HCT116 (cell line): ENCODE measurements around the gene EHD3. TPM values are rescaled to one million over a fixed set of nuclear protein-coding genes. Genes with fewer than 3 reads are reported as not detected.

Experiments used
- ATAC-seq: fragments of 200-7000 bp; cut with Tn5 transposase; 2 replicates; pipeline ENCODE4 v1.9.1; 2020; ENCODE audit warnings: mild to moderate bottlenecking, moderate library complexity
- BruUV-seq: library from RNA; stranded (reverse); fragments of 400-500 nt; replicated peaks from 2 replicates; lab custom pipeline; 2021; lab: Mats Ljungman, UMichigan
- CTCF ChIA-PET: fragments of 300-600 bp; sonication (Branson Sonifier 250); formaldehyde crosslinking; loops from one replicate; lab custom pipeline; 2021; ENCODE audit warnings: antibody characterized with exemption; lab: Charles Lee
- POLR2A ChIA-PET: fragments of 300-600, 350-600 bp; sonication (Branson Sonifier 250); formaldehyde crosslinking; loops from one replicate; lab custom pipeline; 2021; ENCODE audit warnings: antibody characterized with exemption; lab: Charles Lee
- RAD21 ChIA-PET, 2 experiments: fragments of 300-600 bp; sonication (Branson Sonifier 250); formaldehyde crosslinking; loops; one replicate each; lab custom pipeline; 2023; ENCODE audit warnings: low total read pairs in 2 of 2; ENCODE audit not compliant: uncharacterized antibody in 2 of 2, unreplicated experiment in 2 of 2, low non-redundant PET in 1 of 2; lab: Charles Lee
- DNase-seq: peaks from one replicate; pipeline ENCODE4 v3.0.0-alpha.2; 2010; ENCODE audit warnings: low read depth, low spot score
- H2AFZ ChIP-seq: fragments of 200-600 bp; shearing (Covaris generic), sonication (generic); 2 replicates; pipeline ENCODE4 v1.6.1; 2017; ENCODE audit warnings: low read depth, mixed run types, mixed read lengths, antibody characterized with exemption, low read length; ENCODE audit not compliant: poor library complexity, severe bottlenecking
- H3K27ac ChIP-seq: 2 replicates; pipeline ENCODE4 v1.5.1; 2012; ENCODE audit warnings: low read depth, low read length
- H3K27me3 ChIP-seq: fragments of 200-600 bp; sonication (generic); 2 replicates; pipeline ENCODE4 v1.6.1; 2016; ENCODE audit warnings: mixed run types, low read length, mixed read lengths; ENCODE audit not compliant: insufficient read depth
- H3K36me3 ChIP-seq, 2 experiments: fragments of 200-500 bp in 1 of 2; fragments of 200-600 bp in 1 of 2; sonication (Bioruptor generic) in 1 of 2; sonication (generic) in 1 of 2; 2 replicates each; pipeline versions ENCODE4 v1.5.1 to v1.6.1; 2014 to 2016; ENCODE audit warnings: low read length in 2 of 2, inconsistent platforms in 1 of 2, mixed read lengths in 1 of 2, mixed run types in 1 of 2; ENCODE audit not compliant: insufficient read depth in 2 of 2, control insufficient read depth in 1 of 2
- H3K4me1 ChIP-seq, 2 experiments: fragments of 200-600 bp in 1 of 2; sonication (generic) in 1 of 2; 2 replicates each; pipeline versions ENCODE4 v1.5.1 to v1.6.1; 2012 to 2017; ENCODE audit warnings: low read length in 2 of 2, inconsistent platforms in 1 of 2, mild to moderate bottlenecking in 1 of 2, mixed read lengths in 1 of 2, mixed run types in 1 of 2, moderate library complexity in 1 of 2; ENCODE audit not compliant: insufficient read depth in 2 of 2, control insufficient read depth in 1 of 2
- H3K4me2 ChIP-seq: fragments of 200-600 bp; sonication (generic); 2 replicates; pipeline ENCODE4 v1.6.1; 2017; ENCODE audit warnings: mixed run types, low read length, mixed read lengths
- H3K4me3 ChIP-seq, 2 experiments: fragments of 200-600 bp in 1 of 2; sonication (generic) in 1 of 2; replicated peaks in 1 of 2; 2 replicates each; pipeline ENCODE4 v1.5.1; 2011 to 2016; ENCODE audit warnings: low read length in 2 of 2, control low read depth in 1 of 2, low read depth in 1 of 2, mild to moderate bottlenecking in 1 of 2, mixed read lengths in 1 of 2, mixed run types in 1 of 2
- H3K79me2 ChIP-seq: fragments of 200-600 bp; sonication (generic); 2 replicates; pipeline ENCODE4 v1.6.1; 2017; ENCODE audit warnings: mild to moderate bottlenecking, mixed run types, low read length, moderate library complexity, mixed read lengths; ENCODE audit not compliant: insufficient read depth
- H3K9ac ChIP-seq: fragments of 200-600 bp; sonication (generic); 2 replicates; pipeline ENCODE4 v1.6.1; 2016; ENCODE audit warnings: low read length, mixed read lengths
- H3K9me2 ChIP-seq: fragments of 200-600 bp; sonication (generic), shearing (Covaris generic); 2 replicates; pipeline ENCODE4 v1.6.1; 2017; ENCODE audit warnings: mixed run types, mild to moderate bottlenecking, moderate library complexity; ENCODE audit not compliant: insufficient read depth
- H3K9me3 ChIP-seq, 2 experiments: fragments of 200-500 bp in 1 of 2; fragments of 200-600 bp in 1 of 2; sonication (Bioruptor generic) in 1 of 2; sonication (generic) in 1 of 2; 2 replicates each; pipeline ENCODE4 v1.6.1; 2014 to 2017; ENCODE audit warnings: low read length in 2 of 2, mixed read lengths in 2 of 2, inconsistent platforms in 1 of 2, low read depth in 1 of 2, mild to moderate bottlenecking in 1 of 2, mixed run types in 1 of 2, moderate library complexity in 1 of 2; ENCODE audit not compliant: control insufficient read depth in 1 of 2, insufficient read depth in 1 of 2
- H4K20me1 ChIP-seq: fragments of 200-600 bp; sonication (generic), shearing (Covaris generic); 2 replicates; pipeline ENCODE4 v1.6.1; 2017; ENCODE audit warnings: mixed run types, mild to moderate bottlenecking, moderate library complexity; ENCODE audit not compliant: insufficient read depth
- CBX3 ChIP-seq: IDR thresholded peaks from 2 replicates; pipeline ENCODE4 v1.6.1; 2012; ENCODE audit warnings: low read depth
- EGR1 ChIP-seq: IDR thresholded peaks from 2 replicates; pipeline ENCODE4 v1.6.1; 2012; ENCODE audit warnings: low read depth
- JUND ChIP-seq: IDR thresholded peaks from 2 replicates; pipeline ENCODE4 v1.6.1; 2012
- POLR2AphosphoS5 ChIP-seq: IDR thresholded peaks from 2 replicates; pipeline ENCODE4 v1.6.1; 2011; ENCODE audit warnings: mild to moderate bottlenecking, low read depth, low read length, moderate library complexity
- SP1 ChIP-seq: IDR thresholded peaks from 2 replicates; pipeline ENCODE4 v1.6.1; 2012; ENCODE audit warnings: low read depth
- ZNF274 ChIP-seq: fragments of 200-500 bp; sonication (Bioruptor generic); IDR thresholded peaks from 2 replicates; pipeline ENCODE4 v1.6.1; 2014; ENCODE audit warnings: mild to moderate bottlenecking, low read depth, low read length, inconsistent platforms
- intact Hi-C: fragments of 100-400 bp; cut with micrococcal nuclease; formaldehyde crosslinking; loops from 2 replicates; pipeline ENCODE4 v1.10.0; 2022
- total RNA-seq: library from RNA; stranded (reverse); gene quantifications from one replicate; pipeline ENCODE4 v1.2.1, GENCODE V29; 2021; ENCODE audit not compliant: unreplicated experiment
- TF ChIP-seq, protein P1 (sequence below), 3 experiments: fragments of 200-600 bp in 1 of 3; sonication (generic) in 1 of 3; IDR thresholded peaks in 2 of 3; conservative IDR thresholded peaks in 1 of 3; 2 replicates each; pipeline ENCODE4 v1.5.1; 2012 to 2017; ENCODE audit warnings: low read depth in 2 of 3, low read length in 2 of 3, antibody characterized with exemption in 1 of 3, borderline replicate concordance in 1 of 3, control low read depth in 1 of 3, mild to moderate bottlenecking in 1 of 3, mixed read lengths in 1 of 3, mixed run types in 1 of 3, moderate library complexity in 1 of 3; ENCODE audit not compliant: insufficient read depth in 1 of 3
- TF ChIP-seq, protein P2 (sequence below): IDR thresholded peaks from 2 replicates; pipeline ENCODE4 v1.6.1; 2011; ENCODE audit warnings: mild to moderate bottlenecking, low read length, moderate library complexity; ENCODE audit not compliant: insufficient replicate concordance; ENCODE audit errors: extremely low read depth

The EHD3 gene
- total RNA-seq, 1 experiment from 2014 or later, result not detected

DNA sequence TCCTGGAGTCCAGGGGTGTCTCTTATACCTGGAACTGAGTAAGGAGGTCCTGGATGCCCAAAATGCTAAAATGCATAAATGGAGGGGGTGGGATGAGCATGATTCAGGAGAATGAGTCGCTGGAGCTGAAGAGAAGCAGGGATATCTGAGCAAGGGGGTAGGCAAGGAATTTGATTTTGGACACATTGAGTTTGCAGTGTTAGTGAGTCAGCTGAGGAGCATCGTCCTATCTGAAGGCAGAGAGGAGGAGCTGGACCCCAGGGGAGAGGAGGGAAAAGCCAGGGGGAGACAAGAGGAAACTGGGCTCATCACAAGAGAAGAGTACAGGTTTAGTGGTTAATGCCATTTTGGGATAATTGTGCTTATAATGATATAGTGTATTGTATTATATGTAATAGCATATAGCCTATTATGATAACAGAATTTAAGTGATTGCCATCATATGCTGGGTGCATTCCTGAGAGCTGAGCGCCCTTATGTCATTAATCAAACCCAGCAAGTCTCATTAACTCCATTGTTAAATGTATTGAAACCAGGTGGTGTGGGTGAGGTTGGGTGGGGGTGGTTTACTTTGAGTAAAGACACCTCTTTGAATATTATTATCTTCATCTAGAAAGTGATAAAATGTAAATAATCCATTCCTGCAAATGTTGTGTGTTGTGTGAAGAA, 12.4 kb downstream of the EHD3 start (continued):
- TF ChIP-seq ZNF274, result no peak
- TF ChIP-seq, protein P1, sequence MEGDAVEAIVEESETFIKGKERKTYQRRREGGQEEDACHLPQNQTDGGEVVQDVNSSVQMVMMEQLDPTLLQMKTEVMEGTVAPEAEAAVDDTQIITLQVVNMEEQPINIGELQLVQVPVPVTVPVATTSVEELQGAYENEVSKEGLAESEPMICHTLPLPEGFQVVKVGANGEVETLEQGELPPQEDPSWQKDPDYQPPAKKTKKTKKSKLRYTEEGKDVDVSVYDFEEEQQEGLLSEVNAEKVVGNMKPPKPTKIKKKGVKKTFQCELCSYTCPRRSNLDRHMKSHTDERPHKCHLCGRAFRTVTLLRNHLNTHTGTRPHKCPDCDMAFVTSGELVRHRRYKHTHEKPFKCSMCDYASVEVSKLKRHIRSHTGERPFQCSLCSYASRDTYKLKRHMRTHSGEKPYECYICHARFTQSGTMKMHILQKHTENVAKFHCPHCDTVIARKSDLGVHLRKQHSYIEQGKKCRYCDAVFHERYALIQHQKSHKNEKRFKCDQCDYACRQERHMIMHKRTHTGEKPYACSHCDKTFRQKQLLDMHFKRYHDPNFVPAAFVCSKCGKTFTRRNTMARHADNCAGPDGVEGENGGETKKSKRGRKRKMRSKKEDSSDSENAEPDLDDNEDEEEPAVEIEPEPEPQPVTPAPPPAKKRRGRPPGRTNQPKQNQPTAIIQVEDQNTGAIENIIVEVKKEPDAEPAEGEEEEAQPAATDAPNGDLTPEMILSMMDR (IDR thresholded peaks at IDR 0.05 in 2 of 3, conservative IDR thresholded peaks at IDR 0.05 in 1 of 3; ENCODE audit: borderline replicate concordance in 1 of 3, insufficient read depth in 1 of 3, low read depth in 2 of 3, low read length in 2 of 3), result no peak
- no peak for TF ChIP-seq CBX3
- TF ChIP-seq, all 23 proteins: peak for 0

DNA sequence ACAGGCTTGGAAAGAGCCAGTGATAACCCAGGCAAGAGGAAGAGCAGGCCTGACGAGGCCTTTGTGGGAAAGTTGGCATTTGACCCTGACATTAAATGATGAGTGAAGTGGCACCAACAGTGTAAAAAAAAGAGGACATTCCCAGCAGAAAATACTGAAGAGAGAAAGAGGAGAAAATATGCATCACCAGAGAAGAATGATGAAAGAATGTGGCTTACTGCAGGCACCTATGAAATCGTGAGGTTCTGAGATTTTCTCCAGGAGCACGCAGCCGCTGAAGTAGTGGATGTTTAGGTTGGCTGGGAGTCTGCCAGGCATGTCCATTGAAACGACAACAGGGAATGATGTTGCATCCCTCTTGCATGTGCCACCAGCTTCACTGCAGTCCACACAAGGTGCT, 13.8 kb downstream of the EHD3 start:
- no peak overlapping the region for H3K4me2 ChIP-seq
- TF ChIP-seq, protein P1 (IDR thresholded peaks at IDR 0.05 in 2 of 3, conservative IDR thresholded peaks at IDR 0.05 in 1 of 3; ENCODE audit: borderline replicate concordance in 1 of 3, insufficient read depth in 1 of 3, low read depth in 2 of 3, low read length in 2 of 3), result no peak
- TF ChIP-seq JUND (no peak), EGR1 (no peak), POLR2AphosphoS5 (no peak), SP1 (no peak)
- TF ChIP-seq, protein P2, sequence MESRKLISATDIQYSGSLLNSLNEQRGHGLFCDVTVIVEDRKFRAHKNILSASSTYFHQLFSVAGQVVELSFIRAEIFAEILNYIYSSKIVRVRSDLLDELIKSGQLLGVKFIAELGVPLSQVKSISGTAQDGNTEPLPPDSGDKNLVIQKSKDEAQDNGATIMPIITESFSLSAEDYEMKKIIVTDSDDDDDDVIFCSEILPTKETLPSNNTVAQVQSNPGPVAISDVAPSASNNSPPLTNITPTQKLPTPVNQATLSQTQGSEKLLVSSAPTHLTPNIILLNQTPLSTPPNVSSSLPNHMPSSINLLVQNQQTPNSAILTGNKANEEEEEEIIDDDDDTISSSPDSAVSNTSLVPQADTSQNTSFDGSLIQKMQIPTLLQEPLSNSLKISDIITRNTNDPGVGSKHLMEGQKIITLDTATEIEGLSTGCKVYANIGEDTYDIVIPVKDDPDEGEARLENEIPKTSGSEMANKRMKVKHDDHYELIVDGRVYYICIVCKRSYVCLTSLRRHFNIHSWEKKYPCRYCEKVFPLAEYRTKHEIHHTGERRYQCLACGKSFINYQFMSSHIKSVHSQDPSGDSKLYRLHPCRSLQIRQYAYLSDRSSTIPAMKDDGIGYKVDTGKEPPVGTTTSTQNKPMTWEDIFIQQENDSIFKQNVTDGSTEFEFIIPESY, result no peak
- ChIA-PET POLR2A (no interaction called here), CTCF (no interaction called here), RAD21 (no interaction called here)
- H4K20me1 ChIP-seq, result no peaks in the 10 kb centered on the region
- intact Hi-C loops, result no loop called here
- DNase-seq (no peak), ATAC-seq (no peak)
- no peak overlapping the region for H3K4me3 ChIP-seq
- H3K27me3 ChIP-seq, result no peaks in the 10 kb centered on the region
- H3K4me1 ChIP-seq, result no peaks in the 10 kb centered on the region
- no peaks in the 10 kb centered on the region for H3K79me2 ChIP-seq
- no peaks in the 10 kb centered on the region for H3K9me2 ChIP-seq
- no TSS peak for BruUV-seq
- H2AFZ ChIP-seq, result no peak overlapping the region
- H3K9ac ChIP-seq, result no peak overlapping the region
- H3K27ac ChIP-seq, result no peak overlapping the region
- no peaks in the 10 kb centered on the region for H3K36me3 ChIP-seq
- H3K9me3 ChIP-seq, result no peaks in the 10 kb centered on the region
